Esophagus squamous epithelium (tissue), 4 donors: ENCODE data around the gene CTIF.

Source experiments
- POLR2A ChIP-seq, 4 donors: fragments of 450-650 bp; IDR thresholded peaks; one replicate each; pipeline ENCODE4 v1.6.1; 2017; ENCODE audit warnings: antibody characterized with exemption in 4 of 4, mild to moderate bottlenecking in 4 of 4, moderate library complexity in 3 of 4
- TF ChIP-seq, protein P1 (sequence below), 6 experiments: fragments of 450-650 bp in 4 of 6; fragments of 200-600 bp in 2 of 6; sonication (generic) in 2 of 6; IDR thresholded peaks; one replicate each; pipeline ENCODE4 v1.5.1; 2016 to 2019; ENCODE audit warnings: antibody characterized with exemption in 6 of 6, mild to moderate bottlenecking in 4 of 6, moderate library complexity in 4 of 6

DNA sequence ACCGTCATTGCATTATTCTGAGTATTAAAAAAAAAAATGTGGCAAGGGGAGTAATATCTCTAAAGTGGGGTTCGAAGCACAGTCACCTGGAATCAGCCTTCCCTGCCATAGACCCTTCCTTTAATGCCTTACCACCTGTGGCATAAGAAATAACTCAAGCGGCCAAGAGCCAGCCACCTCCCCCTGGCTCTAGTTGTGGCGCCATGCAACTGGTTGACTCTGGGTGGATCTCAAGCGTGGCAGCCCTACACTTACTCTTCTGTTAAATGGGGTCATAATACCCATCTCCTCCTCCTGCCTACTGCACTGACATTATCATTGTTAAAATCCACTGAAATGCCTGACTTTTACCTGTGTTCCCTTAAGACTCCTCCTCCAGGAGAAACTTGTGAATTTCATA is 236.1 kb downstream of the CTIF start:
- TF ChIP-seq POLR2A (IDR thresholded peaks at IDR 0.05): no peak
- TF ChIP-seq, protein P1, sequence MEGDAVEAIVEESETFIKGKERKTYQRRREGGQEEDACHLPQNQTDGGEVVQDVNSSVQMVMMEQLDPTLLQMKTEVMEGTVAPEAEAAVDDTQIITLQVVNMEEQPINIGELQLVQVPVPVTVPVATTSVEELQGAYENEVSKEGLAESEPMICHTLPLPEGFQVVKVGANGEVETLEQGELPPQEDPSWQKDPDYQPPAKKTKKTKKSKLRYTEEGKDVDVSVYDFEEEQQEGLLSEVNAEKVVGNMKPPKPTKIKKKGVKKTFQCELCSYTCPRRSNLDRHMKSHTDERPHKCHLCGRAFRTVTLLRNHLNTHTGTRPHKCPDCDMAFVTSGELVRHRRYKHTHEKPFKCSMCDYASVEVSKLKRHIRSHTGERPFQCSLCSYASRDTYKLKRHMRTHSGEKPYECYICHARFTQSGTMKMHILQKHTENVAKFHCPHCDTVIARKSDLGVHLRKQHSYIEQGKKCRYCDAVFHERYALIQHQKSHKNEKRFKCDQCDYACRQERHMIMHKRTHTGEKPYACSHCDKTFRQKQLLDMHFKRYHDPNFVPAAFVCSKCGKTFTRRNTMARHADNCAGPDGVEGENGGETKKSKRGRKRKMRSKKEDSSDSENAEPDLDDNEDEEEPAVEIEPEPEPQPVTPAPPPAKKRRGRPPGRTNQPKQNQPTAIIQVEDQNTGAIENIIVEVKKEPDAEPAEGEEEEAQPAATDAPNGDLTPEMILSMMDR (IDR thresholded peaks at IDR 0.05): no peak
